PC-3 (cell line): Measurements from ENCODE around the gene MAML2. TPM values are rescaled to one million over a fixed set of nuclear protein-coding genes. Genes with fewer than 3 reads are reported as not detected.

ENCODE experiments used
- ATAC-seq: fragments of 200-7000 bp; cut with Tn5 transposase; 2 replicates; pipeline ENCODE4 v1.9.1; 2020; ENCODE audit warnings: mild to moderate bottlenecking, moderate library complexity
- BruUV-seq: library from RNA; stranded (reverse); fragments of 400-500 nt; replicated peaks from 2 replicates; lab custom pipeline; 2021; lab: Mats Ljungman, UMichigan
- CTCF ChIA-PET: fragments of 300-600 bp; sonication (Branson Sonifier 250); formaldehyde crosslinking; loops from one replicate; lab custom pipeline; 2022; ENCODE audit warnings: antibody characterized with exemption; lab: Charles Lee
- POLR2A ChIA-PET: fragments of 300-600 bp; sonication (Branson Sonifier 250); formaldehyde crosslinking; loops from one replicate; lab custom pipeline; 2022; ENCODE audit warnings: antibody characterized with exemption; ENCODE audit not compliant: unreplicated experiment; lab: Charles Lee
- DNase-seq: peaks from one replicate; pipeline ENCODE4 v3.0.0-alpha.2; 2015
- H2AFZ ChIP-seq: fragments of 300-600 bp; sonication (generic); 2 replicates; pipeline ENCODE4 v1.6.0; 2016; ENCODE audit warnings: antibody characterized with exemption, low read length
- H3F3A ChIP-seq: fragments of 300-600 bp; sonication (generic); one replicate; pipeline ENCODE4 v1.6.0; 2017; ENCODE audit warnings: antibody characterized with exemption, low read length, control low read depth, mild to moderate bottlenecking; ENCODE audit not compliant: unreplicated experiment
- H3K27ac ChIP-seq: fragments of 300-600 bp; sonication (generic); 2 replicates; pipeline ENCODE4 v1.5.1; 2016; ENCODE audit warnings: mild to moderate bottlenecking, low read length
- H3K27me3 ChIP-seq: fragments of 300-600 bp; sonication (generic); 2 replicates; pipeline ENCODE4 v1.6.1; 2016; ENCODE audit warnings: low read length, mixed read lengths
- H3K36me3 ChIP-seq: fragments of 300-600 bp; sonication (generic); 2 replicates; pipeline ENCODE4 v1.6.1; 2016; ENCODE audit warnings: low read depth, mixed run types, low read length, mixed read lengths
- H3K4me1 ChIP-seq: fragments of 300-600 bp; sonication (generic); 2 replicates; pipeline ENCODE4 v1.5.1; 2016; ENCODE audit warnings: low read length; ENCODE audit not compliant: insufficient read depth
- H3K4me2 ChIP-seq: fragments of 300-600 bp; sonication (generic); 2 replicates; pipeline ENCODE4 v1.6.0; 2016; ENCODE audit warnings: low read length
- H3K4me3 ChIP-seq: fragments of 300-600 bp; sonication (generic); 2 replicates; pipeline ENCODE4 v1.5.1; 2016; ENCODE audit warnings: mild to moderate bottlenecking, low read length, mixed read lengths
- H3K79me2 ChIP-seq: fragments of 300-600 bp; sonication (generic); 2 replicates; pipeline ENCODE4 v1.6.1; 2017; ENCODE audit warnings: low read length, mixed read lengths
- H3K9ac ChIP-seq: fragments of 300-600 bp; sonication (generic); 2 replicates; pipeline ENCODE4 v1.6.0; 2016; ENCODE audit warnings: mild to moderate bottlenecking, low read length
- H3K9me2 ChIP-seq: fragments of 300-600 bp; sonication (generic); replicated peaks from 2 replicates; pipeline ENCODE4 v1.6.1; 2016; ENCODE audit warnings: mixed run types, low read length, mixed read lengths
- H3K9me3 ChIP-seq: fragments of 300-600 bp; sonication (generic); 2 replicates; pipeline ENCODE4 v1.6.1; 2016; ENCODE audit warnings: low read length, mixed read lengths
- H4K20me1 ChIP-seq: fragments of 300-600 bp; sonication (generic); 2 replicates; pipeline ENCODE4 v1.6.1; 2016; ENCODE audit warnings: low read length, mixed read lengths
- EZH2 ChIP-seq: fragments of 300-600 bp; sonication (generic); IDR thresholded peaks from one replicate; pipeline ENCODE4 v1.6.1; 2017; ENCODE audit warnings: antibody characterized with exemption, mild to moderate bottlenecking, low read length; ENCODE audit not compliant: unreplicated experiment
- EZH2phosphoT487 ChIP-seq: fragments of 300-600 bp; sonication (generic); IDR thresholded peaks from 2 replicates; pipeline ENCODE4 v1.6.1; 2018; ENCODE audit warnings: mild to moderate bottlenecking, antibody characterized with exemption, low read length, borderline replicate concordance
- intact Hi-C: fragments of 100-400 bp; cut with micrococcal nuclease; formaldehyde crosslinking; loops from 2 replicates; pipeline ENCODE4 v1.9.0; 2023
- total RNA-seq: library from RNA; depleted of rRNA; stranded (reverse); fragments of >200 nt; gene quantifications from 2 replicates; pipeline ENCODE4 v1.2.3, GENCODE V29; 2014
- TF ChIP-seq, protein P1 (sequence below): fragments of 300-600 bp; sonication (generic); conservative IDR thresholded peaks from 2 replicates; pipeline ENCODE4 v1.5.1; 2017; ENCODE audit warnings: antibody characterized with exemption, low read depth, mild to moderate bottlenecking, low read length

MAML2 gene
- total RNA-seq, 1 experiment from 2014 or later, result 10.9 TPM

DNA sequence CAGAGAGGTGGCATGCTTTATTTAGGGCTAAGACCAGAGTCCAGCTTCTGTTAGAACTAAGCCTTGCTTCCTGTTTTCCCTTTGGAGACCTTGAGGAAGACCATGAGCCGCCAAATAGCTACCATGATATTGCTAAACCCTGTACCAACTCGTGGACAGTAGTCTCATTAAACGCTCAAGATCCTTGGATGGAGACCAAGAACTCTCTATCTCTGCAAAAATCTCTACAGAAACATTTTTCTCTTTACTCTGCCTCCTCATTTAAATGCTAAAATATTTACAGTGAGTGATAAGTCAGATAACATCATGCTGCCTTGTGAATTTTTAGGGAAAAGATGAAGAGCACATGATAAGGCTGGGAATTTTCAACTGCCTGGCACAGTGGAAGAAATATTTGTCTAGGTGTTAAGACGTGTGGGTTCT lies 197.8 kb downstream of the MAML2 start:
- Histone ChIP-seq H3K36me3 (no peaks in the 10 kb centered on the region), H3K27ac (peak overlapping the region; percentile 84), H3K4me2 (peak overlapping the region; percentile 8; the same call in 1 of the 2 replicates), H3K9me2 (no peaks in the 10 kb centered on the region), H3K27me3 (no peaks in the 10 kb centered on the region), H4K20me1 (no peaks in the 10 kb centered on the region), H3K79me2 (no peaks in the 10 kb centered on the region), H3K4me3 (no peak overlapping the region), H3K4me1 (peaks cover 48% of the 10 kb centered on the region), H2AFZ (peak overlapping the region; percentile 45; the same call in 1 of the 2 replicates), H3K9ac (peak overlapping the region; percentile 10; the same call in 1 of the 2 replicates), H3F3A (no peaks in the 10 kb centered on the region), H3K9me3 (no peaks in the 10 kb centered on the region)
- no TSS peak for BruUV-seq
- ChIA-PET POLR2A (no interaction called here), CTCF (interaction anchor here (1.4 kb wide), 1 partner anchor 162 kb away, joined by 4 read pairs; no protein-coding TSS in a partner anchor)
- TF ChIP-seq EZH2phosphoT487 (no peak), EZH2 (no peak)
- TF ChIP-seq, protein P1, sequence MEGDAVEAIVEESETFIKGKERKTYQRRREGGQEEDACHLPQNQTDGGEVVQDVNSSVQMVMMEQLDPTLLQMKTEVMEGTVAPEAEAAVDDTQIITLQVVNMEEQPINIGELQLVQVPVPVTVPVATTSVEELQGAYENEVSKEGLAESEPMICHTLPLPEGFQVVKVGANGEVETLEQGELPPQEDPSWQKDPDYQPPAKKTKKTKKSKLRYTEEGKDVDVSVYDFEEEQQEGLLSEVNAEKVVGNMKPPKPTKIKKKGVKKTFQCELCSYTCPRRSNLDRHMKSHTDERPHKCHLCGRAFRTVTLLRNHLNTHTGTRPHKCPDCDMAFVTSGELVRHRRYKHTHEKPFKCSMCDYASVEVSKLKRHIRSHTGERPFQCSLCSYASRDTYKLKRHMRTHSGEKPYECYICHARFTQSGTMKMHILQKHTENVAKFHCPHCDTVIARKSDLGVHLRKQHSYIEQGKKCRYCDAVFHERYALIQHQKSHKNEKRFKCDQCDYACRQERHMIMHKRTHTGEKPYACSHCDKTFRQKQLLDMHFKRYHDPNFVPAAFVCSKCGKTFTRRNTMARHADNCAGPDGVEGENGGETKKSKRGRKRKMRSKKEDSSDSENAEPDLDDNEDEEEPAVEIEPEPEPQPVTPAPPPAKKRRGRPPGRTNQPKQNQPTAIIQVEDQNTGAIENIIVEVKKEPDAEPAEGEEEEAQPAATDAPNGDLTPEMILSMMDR, result no peak
- intact Hi-C loops, result loop anchor here (5.0 to 10.0 kb wide), 4 partner anchors 48 to 308 kb away; partner anchors contain the start of gene MAML2
- peak; percentile 88 for DNase-seq
- ATAC-seq, result peak; percentile 17

DNA sequence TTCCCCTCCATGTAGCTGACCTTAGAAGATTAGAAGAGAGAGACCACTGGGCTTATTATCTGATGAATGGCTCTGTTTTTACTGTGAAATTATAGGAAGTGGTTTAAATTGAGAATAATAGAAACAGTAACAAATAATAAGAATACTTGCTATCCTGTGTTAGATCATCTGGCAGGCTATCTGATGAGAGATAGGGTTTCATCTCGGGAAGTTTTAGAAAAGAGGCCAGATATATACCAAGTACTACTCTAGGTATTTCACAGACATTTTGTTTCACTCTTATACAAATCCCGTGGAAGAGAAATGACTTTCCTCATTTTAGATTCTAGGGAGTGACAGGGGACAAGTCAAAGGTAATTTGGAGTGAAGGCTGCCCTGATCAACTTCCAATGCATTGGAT lies 198.4 kb downstream of the MAML2 start:
- no peaks in the 10 kb centered on the region for H3K79me2 ChIP-seq

More for the DNA sequence above, 198.4 kb downstream of the MAML2 start:
- H3K36me3 ChIP-seq, result no peaks in the 10 kb centered on the region
- H3K9me3 ChIP-seq, result no peaks in the 10 kb centered on the region
- intact Hi-C loops, result loop anchor here (10.0 kb wide), 1 partner anchor 90 kb away; no protein-coding TSS in a partner anchor
- peak overlapping the region; percentile 84 for H3K27ac ChIP-seq
- no peak overlapping the region for H3K4me2 ChIP-seq
- H3K9ac ChIP-seq, result peak overlapping the region; percentile 10; the same call in 1 of the 2 replicates
- ChIA-PET CTCF (interaction anchor here (1.4 kb wide), 1 partner anchor 162 kb away, joined by 4 read pairs; no protein-coding TSS in a partner anchor), POLR2A (no interaction called here)
- BruUV-seq, result no TSS peak
- no peaks in the 10 kb centered on the region for H3F3A ChIP-seq
- TF ChIP-seq EZH2phosphoT487 (no peak), EZH2 (no peak)
- TF ChIP-seq, protein P1, result no peak
- ATAC-seq (no peak), DNase-seq (no peak)
- H3K27me3 ChIP-seq, result no peaks in the 10 kb centered on the region
- H3K4me3 ChIP-seq, result no peak overlapping the region
- H3K9me2 ChIP-seq, result no peaks in the 10 kb centered on the region
- peaks cover 42% of the 10 kb centered on the region for H3K4me1 ChIP-seq
- H4K20me1 ChIP-seq, result no peaks in the 10 kb centered on the region
- no peak overlapping the region for H2AFZ ChIP-seq
